ENCODE measurements around the gene FRMD4A.
"Not testable (repeated sequence)": the region's sequence is repeated elsewhere in the genome, so short reads cannot be mapped to it uniquely, and the experiment has no call there.

FRMD4A gene

GRCh38 chr10:13882119-13882711 is 448.5 kb downstream of the FRMD4A start:
- DNase-seq (ENCODE audit: low read depth) = no peak

- no peak for DNase-seq (ENCODE audit: low read depth)
Measured at GRCh38 chr10:13880760-13881159, 450.0 kb downstream of the FRMD4A start.

DNA sequence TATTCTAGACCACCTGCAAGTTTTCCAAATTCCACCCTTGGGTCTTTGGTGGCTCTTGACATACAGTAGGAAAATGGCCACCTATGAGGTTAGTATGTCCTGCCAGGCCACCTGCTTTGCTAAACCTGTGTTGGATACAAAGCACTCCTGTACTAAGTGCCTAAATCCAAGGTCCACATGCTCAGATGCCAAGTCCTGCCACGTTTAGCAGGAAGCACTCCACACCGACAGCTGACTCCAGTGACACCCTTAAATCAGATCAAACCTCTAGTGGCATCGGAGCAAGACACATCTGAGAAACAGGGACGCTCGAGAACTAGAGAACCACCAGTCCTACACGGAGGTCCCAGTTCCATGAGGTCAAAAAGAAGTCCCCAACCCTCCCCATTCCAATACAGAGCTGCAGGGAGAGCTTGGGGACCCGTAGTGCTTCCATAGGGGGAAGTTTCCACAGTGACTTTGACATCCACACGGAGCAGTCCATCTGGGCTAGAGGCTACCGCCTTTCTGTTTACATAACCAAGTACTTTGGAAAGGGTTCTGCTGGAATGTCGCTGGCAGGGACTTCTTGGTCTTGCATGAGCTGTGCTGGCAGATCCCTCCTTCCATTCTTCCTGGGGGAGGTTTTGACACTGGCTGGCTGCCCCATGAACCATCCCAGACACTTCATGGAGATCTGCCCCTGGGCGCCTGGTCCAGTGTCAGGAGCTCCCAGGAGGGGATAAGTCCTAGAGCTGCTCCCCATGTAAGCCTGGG is 453.4 kb downstream of the FRMD4A start:
- no peak for DNase-seq (ENCODE audit: low read depth)

DNA sequence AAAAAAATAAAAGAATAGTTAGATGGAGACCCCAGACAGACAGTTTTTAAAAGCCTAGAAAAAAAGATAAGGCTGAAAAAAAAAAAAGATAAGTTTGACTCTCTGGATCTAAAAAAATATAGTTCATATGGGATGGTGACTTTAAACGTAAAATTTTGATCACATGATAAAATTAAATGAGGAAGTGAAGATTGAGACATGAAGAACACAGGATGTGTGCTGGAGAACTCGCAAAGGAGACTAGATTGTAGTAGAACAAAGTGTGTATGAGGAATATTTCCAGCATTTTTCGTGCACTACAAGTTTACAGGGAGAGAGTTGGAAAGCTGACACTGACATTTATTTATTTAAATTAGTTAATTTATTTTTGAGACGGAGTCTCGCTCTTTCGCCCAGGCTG is 457.5 kb downstream of the FRMD4A start:
- DNase-seq (ENCODE audit: low read depth) = no peak

DNA sequence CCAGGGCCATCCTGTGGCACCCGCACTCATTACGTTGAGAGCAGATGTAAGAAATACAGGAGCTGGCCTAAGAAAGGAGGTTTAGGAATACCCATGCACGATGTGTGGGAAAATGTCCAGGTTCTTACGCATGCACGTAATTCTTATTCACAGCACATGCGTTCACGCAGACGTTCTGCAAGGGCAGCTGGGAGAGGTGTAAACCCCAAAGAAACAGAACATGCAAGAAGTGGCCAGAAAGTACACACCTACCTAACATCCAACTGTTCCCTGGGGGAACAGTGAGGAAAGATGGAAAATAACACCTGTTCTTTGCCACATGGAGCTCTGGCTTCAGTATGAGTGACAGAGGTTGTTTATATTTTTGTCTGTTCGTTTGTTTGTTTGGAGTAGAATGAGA is 458.3 kb downstream of the FRMD4A start:
- no peak for DNase-seq (ENCODE audit: low read depth)

- no peak for DNase-seq (ENCODE audit: low read depth)
Measured at GRCh38 chr10:13871776-13872175, 458.9 kb downstream of the FRMD4A start.

DNA sequence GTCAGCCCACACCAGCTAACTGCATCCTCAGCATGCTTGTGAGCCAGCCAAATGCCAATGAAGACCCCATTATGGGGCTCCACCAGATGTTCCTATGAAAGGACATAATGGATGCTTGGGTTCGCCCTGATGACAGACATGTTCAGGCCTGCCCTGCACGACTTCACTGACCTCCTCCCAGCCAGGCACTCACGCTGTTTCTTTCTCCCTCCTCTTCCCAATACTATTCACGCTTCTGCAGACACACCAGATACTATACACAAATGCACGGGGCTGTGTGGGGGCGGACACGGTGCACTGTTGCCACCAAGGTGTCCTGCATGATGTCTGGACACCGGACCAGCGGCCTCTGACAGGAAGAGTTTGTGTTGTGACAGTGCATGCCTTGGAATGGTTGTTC is 459.7 kb downstream of the FRMD4A start:
- DNase-seq (ENCODE audit: low read depth) = no peak

DNA sequence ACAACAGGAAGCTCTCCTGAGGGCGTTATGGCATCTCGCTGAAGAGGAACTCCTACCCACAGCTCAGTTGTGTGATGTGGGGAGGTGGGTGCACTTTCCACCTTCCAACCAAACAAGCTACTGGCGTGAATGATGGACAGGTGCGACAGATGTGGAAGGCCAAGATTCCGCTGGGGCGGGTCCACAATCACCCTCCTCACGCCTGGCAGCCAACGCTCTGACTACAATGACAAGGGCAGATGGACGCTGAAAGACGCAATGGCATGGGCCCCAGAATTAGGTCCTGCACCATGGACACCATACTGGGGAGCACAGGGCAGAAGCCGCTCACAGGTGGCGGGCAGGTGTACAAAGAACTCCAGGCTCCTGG is 461.4 kb downstream of the FRMD4A start:
- DNase-seq (ENCODE audit: low read depth) = no peak

- DNase-seq (ENCODE audit: low read depth) = no peak
Measured at GRCh38 chr10:13868528-13869294, 462.0 kb downstream of the FRMD4A start.

DNA sequence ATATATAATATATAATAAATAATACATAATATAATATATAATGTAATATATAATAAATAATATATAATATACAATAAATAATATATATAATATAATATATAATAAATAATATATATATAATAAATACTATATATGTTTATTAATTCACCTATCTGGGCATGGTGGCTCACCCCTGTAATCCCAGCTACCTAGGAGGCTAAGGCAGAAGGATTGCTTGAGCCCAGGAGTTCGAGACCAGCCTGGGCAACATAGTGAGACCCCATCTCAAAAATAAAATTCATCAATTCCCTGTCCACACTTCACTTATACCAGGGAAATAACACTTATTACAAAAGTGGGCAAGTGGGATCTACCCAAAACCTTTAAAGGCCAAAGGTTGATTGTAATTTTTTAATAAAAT is 462.9 kb downstream of the FRMD4A start:
- DNase-seq (ENCODE audit: low read depth) = no peak

- no peak for DNase-seq (ENCODE audit: low read depth)
Measured at GRCh38 chr10:13865758-13866491, 464.8 kb downstream of the FRMD4A start.

DNA sequence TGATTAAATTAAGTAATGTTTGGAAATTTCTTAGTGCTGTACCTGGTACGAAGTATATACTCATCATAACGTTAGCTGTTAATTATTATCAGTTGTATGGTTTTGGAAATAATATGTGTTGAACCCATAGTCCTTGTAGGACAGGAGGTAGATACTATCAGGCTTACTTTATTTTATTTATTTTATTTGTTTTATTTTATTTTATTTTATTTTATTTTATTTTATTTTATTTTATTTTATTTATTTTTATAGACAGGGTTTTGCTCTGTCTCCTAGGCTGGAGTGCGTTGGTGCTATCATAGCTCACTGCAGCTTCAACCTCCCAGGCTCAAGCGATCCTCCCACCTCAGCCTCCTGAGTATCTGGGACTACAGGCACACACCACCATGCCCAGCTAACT is 465.5 kb downstream of the FRMD4A start:
- DNase-seq (ENCODE audit: low read depth) = not testable (repeated sequence)

DNA sequence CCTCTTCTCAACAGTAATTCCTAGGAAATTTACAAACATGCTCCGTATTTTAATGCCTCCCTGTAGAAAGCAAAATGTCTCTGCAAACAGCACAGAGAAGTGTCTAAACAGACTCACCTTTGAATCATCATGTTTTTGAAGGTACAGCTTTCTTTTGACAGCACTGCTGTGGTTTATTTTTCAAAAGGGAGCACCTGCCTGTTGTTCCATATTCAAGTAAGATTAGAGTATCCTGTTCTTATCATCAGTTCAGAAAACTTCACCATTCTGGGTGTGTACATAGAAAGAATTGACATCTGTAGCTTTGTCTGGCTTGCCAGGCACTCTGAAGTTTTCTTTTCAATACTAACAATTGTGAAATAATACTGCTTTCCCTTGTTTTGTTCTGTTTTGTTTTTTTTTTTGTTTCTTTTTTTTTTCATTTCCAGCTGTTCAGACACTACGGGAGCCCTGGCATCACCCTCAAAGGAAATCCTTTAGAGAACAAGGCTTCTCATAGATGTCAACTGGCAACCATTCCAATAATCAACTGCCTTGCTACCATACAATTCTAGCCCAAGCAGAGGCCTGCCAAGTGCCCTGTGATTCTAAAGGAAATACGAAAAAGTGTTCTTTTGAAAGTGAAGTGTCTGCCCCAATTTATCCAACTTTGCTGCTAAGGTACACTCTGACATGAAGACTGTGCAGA is 468.0 kb downstream of the FRMD4A start:
- no peak for DNase-seq (ENCODE audit: low read depth)

DNA sequence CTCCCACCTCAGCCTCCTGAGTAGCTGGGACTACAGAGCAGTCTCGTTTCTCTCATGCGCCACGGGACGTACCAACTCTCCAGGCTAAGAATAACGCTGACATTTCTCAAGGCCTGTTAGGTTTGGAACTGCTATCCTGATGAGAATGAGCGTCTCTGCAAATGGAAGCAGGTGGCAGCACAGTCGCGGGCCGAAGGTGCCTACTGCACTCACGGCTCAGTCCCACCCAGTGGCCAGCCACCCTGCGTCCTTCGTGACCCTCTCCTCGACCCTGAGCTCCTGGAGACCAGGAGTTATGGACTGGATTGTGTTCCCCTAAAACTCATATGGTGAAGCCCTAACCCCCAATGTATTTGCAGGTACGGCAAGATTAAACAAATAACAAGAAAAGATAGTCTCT is 469.8 kb downstream of the FRMD4A start:
- DNase-seq (ENCODE audit: low read depth) = no peak

DNA sequence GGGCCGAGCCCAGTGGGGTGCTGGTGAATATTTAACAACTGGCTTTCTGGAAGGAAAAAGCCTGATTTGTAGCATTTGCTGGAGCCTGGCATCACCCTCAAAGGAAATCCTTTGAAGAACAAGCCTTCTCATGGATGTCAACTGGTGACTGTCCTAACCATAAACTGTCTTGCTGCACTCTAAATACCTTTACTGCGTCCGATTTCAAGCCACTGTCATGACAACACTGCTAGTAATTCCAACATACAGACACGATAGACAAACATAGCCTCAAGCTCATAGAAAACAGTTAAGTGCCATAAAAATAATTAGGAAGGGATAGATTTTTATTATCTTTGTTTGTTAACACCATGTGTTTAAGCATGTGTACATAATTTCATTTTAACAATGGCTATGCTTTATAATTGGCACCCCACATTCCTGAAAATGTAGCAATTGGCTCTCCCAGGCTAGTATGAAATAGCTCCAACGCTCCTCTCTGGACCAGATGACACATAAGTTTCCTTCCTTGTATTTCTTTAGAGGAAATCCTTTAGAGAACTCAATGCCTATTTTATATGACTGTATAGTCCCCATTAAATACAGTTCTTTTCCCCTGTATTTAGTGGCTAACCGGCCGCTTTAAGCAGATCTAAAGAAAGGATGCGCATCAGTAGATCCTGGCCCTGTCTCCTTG is 470.6 kb downstream of the FRMD4A start:
- DNase-seq (ENCODE audit: low read depth) = no peak

GRCh38 chr10:13858709-13859108 is 472.0 kb downstream of the FRMD4A start:
- no peak for DNase-seq (ENCODE audit: low read depth)

GRCh38 chr10:13857451-13857850 is 473.3 kb downstream of the FRMD4A start:
- DNase-seq (ENCODE audit: low read depth) = no peak

DNA sequence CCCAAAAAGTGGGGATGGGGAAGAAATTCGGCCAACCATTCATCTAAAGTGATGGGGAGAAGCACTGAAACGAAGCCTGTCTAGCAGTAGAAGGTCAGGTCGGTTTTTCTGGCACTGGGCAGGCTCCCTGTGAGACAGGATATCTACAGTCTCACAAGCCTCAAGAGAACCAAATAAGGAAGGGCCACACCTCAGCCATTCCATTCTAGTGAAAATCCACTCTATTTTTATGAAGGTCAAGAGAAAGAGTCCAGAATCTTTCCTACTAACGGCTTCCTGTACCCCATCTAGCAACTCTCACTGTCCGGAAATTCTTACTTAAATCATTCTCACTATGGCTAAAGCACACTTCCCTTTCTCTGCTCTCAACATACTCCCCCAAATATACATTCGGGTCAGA is 476.9 kb downstream of the FRMD4A start:
- DNase-seq (ENCODE audit: low read depth) = no peak

GRCh38 chr10:13852872-13853271 is 477.9 kb downstream of the FRMD4A start:
- no peak for DNase-seq (ENCODE audit: low read depth)

GRCh38 chr10:13851906-13852305 is 478.8 kb downstream of the FRMD4A start:
- no peak for DNase-seq (ENCODE audit: low read depth)

Measured in stimulated activated CD8-positive, alpha-beta memory T cell treated with anti-CD3 and anti-CD28 coated beads, Interleukin-12 subunit alpha, Interleukin-12 subunit beta, amount 100 ng/mL, for 1 hour (primary cell).